ENCODE measurements around the gene CHPT1. TPM values are rescaled to one million over a fixed set of nuclear protein-coding genes. Genes with fewer than 3 reads are reported as not detected.

The CHPT1 gene
- total and polyA plus RNA-seq, 2 donors (not counting 1 experiment from before 2014, with no cell fraction given) = 34.8 to 62.9 TPM

DNA sequence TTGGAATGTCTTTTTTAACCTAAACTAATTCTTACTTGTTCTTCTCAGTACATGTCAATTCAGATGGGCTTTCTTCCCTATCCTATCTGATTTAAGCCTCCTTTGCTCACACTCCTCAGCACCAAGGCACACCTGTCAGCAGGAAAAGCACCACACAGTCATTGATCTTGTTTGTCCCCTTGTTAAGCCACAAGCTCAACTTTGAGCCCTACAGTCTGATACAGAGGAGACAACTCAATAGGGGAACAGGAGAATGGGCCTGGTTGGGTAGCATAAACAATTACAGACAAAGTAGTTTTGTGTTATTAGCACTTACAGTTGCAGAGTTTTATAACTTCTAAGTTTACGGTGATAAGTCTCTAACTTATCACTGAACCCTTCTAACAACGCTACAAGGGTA is 71.3 kb downstream of the CHPT1 start:
- DNase-seq (ENCODE audit: low read depth in 2 of 2) = no peak
- no peak overlapping the region for H3K4me2 ChIP-seq (ENCODE audit: extremely low read depth, insufficient read depth, low read length)
- H3K4me1 ChIP-seq (ENCODE audit: control insufficient read depth, extremely low read depth, insufficient read depth, low read length) = no peaks in the 10 kb centered on the region
- H3K9me3 ChIP-seq (ENCODE audit: control insufficient read depth, insufficient read depth, low read depth, low read length) = no peaks in the 10 kb centered on the region
- no peaks in the 10 kb centered on the region for H3K36me3 ChIP-seq (ENCODE audit: control insufficient read depth, insufficient read depth, low read length)
- no peaks in the 10 kb centered on the region for H4K20me1 ChIP-seq (ENCODE audit: control insufficient read depth, extremely low read depth, insufficient read depth, low read length)
- H3K27ac ChIP-seq (ENCODE audit: insufficient read depth, low read length) = no peak overlapping the region
- H3K9ac ChIP-seq (ENCODE audit: insufficient read depth, low read length) = no peak overlapping the region
- H3K27me3 ChIP-seq (ENCODE audit: control insufficient read depth, insufficient read depth, low read length) = no peaks in the 10 kb centered on the region
- H2AFZ ChIP-seq (ENCODE audit: low read length) = no peak overlapping the region
- TF ChIP-seq EZH2 (IDR thresholded peaks at IDR 0.05; ENCODE audit: low read length, missing control alignments) (no peak), CTCF (conservative IDR thresholded peaks at IDR 0.05 in 1 of 2, IDR thresholded peaks at IDR 0.05 in 1 of 2; ENCODE audit: low read depth in 1 of 2, low read length in 2 of 2) (no peak)
- no peaks in the 10 kb centered on the region for H3K79me2 ChIP-seq (ENCODE audit: control insufficient read depth, insufficient read depth, low read length)
- H3K4me3 ChIP-seq (replicated peaks in 1 of 4; ENCODE audit: control extremely low read depth in 1 of 4, insufficient read depth in 1 of 4, low read depth in 3 of 4, low read length in 4 of 4) = no peak overlapping the region

DNA sequence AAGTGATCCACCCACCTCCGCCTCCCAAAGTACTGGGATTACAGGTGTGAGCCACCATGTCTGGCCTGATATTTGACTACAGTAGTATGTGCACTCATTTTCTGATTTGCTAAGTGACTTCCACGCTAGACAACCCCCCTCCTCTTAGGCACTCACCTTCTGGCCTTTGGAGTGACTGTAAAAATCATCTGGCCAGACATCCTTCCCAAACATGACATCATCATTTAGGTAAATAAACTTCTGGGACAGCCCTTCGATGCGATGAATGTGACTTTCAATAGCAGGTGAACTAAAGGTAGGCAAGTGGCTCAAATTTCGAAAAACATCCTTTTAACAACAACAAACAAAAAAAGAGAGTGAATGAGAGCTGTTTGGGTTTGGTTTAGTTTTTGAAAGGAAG is 72.4 kb downstream of the CHPT1 start:
- Histone ChIP-seq H3K4me2 (ENCODE audit: extremely low read depth, insufficient read depth, low read length) (no peak overlapping the region), H3K4me3 (replicated peaks in 1 of 4; ENCODE audit: control extremely low read depth in 1 of 4, insufficient read depth in 1 of 4, low read depth in 3 of 4, low read length in 4 of 4) (no peak overlapping the region), H3K4me1 (ENCODE audit: control insufficient read depth, extremely low read depth, insufficient read depth, low read length) (no peaks in the 10 kb centered on the region), H3K27me3 (ENCODE audit: control insufficient read depth, insufficient read depth, low read length) (no peaks in the 10 kb centered on the region), H3K79me2 (ENCODE audit: control insufficient read depth, insufficient read depth, low read length) (no peaks in the 10 kb centered on the region), H4K20me1 (ENCODE audit: control insufficient read depth, extremely low read depth, insufficient read depth, low read length) (no peaks in the 10 kb centered on the region), H3K9me3 (ENCODE audit: control insufficient read depth, insufficient read depth, low read depth, low read length) (no peaks in the 10 kb centered on the region), H3K9ac (ENCODE audit: insufficient read depth, low read length) (no peak overlapping the region), H3K27ac (ENCODE audit: insufficient read depth, low read length) (no peak overlapping the region), H3K36me3 (ENCODE audit: control insufficient read depth, insufficient read depth, low read length) (no peaks in the 10 kb centered on the region), H2AFZ (ENCODE audit: low read length) (no peak overlapping the region)
- no peak for DNase-seq (ENCODE audit: low read depth in 2 of 2)
- TF ChIP-seq EZH2 (IDR thresholded peaks at IDR 0.05; ENCODE audit: low read length, missing control alignments) = no peak
- TF ChIP-seq CTCF (conservative IDR thresholded peaks at IDR 0.05 in 1 of 2, IDR thresholded peaks at IDR 0.05 in 1 of 2; ENCODE audit: low read depth in 1 of 2, low read length in 2 of 2) = no peak

DNA sequence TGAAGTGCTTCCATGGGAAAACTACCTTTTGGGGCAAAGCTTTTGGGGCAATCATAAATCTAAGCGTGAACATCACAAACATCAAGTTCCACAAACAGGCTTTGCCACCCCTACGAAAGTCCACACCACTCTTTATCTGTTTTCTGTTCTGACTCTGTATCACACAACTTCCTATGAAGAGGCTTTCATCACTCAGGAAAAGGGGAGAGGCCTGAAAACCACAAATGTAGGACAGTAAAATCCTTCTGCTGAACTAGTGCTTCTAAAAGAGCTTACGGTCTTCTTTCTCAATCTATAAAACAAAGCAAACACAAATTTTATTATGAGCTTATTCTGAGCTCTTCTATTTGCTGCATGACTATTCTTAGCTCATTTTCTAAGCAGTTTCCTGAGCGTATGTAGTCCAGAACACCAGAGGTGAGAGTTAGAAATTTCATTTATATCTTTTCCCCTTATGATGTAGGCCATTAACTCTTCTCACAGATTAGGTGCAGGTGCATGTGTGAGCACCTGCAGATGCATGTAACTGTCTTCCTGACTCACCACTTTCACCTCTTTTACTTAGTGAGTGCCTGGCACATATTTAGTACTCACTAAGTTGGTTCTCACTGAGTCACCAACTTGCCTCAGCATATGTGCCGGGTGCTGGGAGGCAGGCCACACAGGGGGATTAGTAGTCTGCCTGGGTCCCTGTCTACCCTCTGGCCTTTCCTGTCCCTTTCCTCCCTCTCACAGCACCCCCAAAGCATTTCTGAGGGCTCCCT is 74.8 kb downstream of the CHPT1 start:
- Histone ChIP-seq H3K9me3 (ENCODE audit: control insufficient read depth, insufficient read depth, low read depth, low read length) (no peaks in the 10 kb centered on the region), H3K27me3 (ENCODE audit: control insufficient read depth, insufficient read depth, low read length) (no peaks in the 10 kb centered on the region), H3K36me3 (ENCODE audit: control insufficient read depth, insufficient read depth, low read length) (peaks cover 1% of the 10 kb centered on the region), H3K27ac (ENCODE audit: insufficient read depth, low read length) (no peak overlapping the region), H3K4me3 (replicated peaks in 1 of 4; ENCODE audit: control extremely low read depth in 1 of 4, insufficient read depth in 1 of 4, low read depth in 3 of 4, low read length in 4 of 4) (no peak overlapping the region), H3K4me1 (ENCODE audit: control insufficient read depth, extremely low read depth, insufficient read depth, low read length) (no peaks in the 10 kb centered on the region), H2AFZ (ENCODE audit: low read length) (no peak overlapping the region), H3K4me2 (ENCODE audit: extremely low read depth, insufficient read depth, low read length) (no peak overlapping the region), H4K20me1 (ENCODE audit: control insufficient read depth, extremely low read depth, insufficient read depth, low read length) (no peaks in the 10 kb centered on the region), H3K9ac (ENCODE audit: insufficient read depth, low read length) (no peak overlapping the region), H3K79me2 (ENCODE audit: control insufficient read depth, insufficient read depth, low read length) (no peaks in the 10 kb centered on the region)
- DNase-seq (ENCODE audit: low read depth in 2 of 2) = no peak
- TF ChIP-seq CTCF (conservative IDR thresholded peaks at IDR 0.05 in 1 of 2, IDR thresholded peaks at IDR 0.05 in 1 of 2; ENCODE audit: low read depth in 1 of 2, low read length in 2 of 2) (no peak), EZH2 (IDR thresholded peaks at IDR 0.05; ENCODE audit: low read length, missing control alignments) (no peak)
